ENCODE data around the gene CDC42EP2.

Gene CDC42EP2

GRCh38 chr11:65370659-65371049, 56.0 kb downstream of the CDC42EP2 start:
- H3K9ac ChIP-seq (ENCODE audit: low read depth, low read length) = no peak overlapping the region
- H3K36me3 ChIP-seq (ENCODE audit: insufficient read depth, low read length) = no peaks in the 10 kb centered on the region
- peaks cover 5% of the 10 kb centered on the region; the same call in 1 of the 2 replicates for H3K4me1 ChIP-seq (ENCODE audit: insufficient read depth, low read length)
- H3K9me3 ChIP-seq (ENCODE audit: control insufficient read depth, insufficient read depth, low read length) = no peaks in the 10 kb centered on the region

Data from ES-I3 (cell line).